Peyer's patch (tissue), 4 donors: ENCODE measurements around the gene CEMP1. TPM values are rescaled to one million over a fixed set of nuclear protein-coding genes. Genes with fewer than 3 reads are reported as not detected.

ENCODE experiments used
- DNase-seq, 3 donors: peaks; one replicate each; pipeline ENCODE4 v3.0.0-alpha.2; 2017 to 2019
- H3K27ac ChIP-seq, 4 donors: fragments of 200-600 bp; sonication (generic); one replicate each; pipeline ENCODE4 v1.5.1; 2016 to 2019
- H3K27me3 ChIP-seq, 2 donors: fragments of 200-600 bp; sonication (generic); one replicate each; pipeline ENCODE4 v1.5.1; 2019
- H3K36me3 ChIP-seq, 3 donors: fragments of 200-600 bp; sonication (generic); one replicate each; pipeline ENCODE4 v1.5.1; 2016 to 2019
- H3K4me1 ChIP-seq, 4 donors: fragments of 200-600 bp; sonication (generic); one replicate each; pipeline ENCODE4 v1.5.1; 2016 to 2019
- H3K4me3 ChIP-seq, 4 donors: fragments of 200-600 bp; sonication (generic); 1 replicate in 3 of 4; 2 replicates in 1 of 4; pipeline ENCODE4 v1.5.1; 2016 to 2019; ENCODE audit warnings: mild to moderate bottlenecking in 1 of 4
- H3K9me3 ChIP-seq, 4 donors: fragments of 200-600 bp; sonication (generic); one replicate each; pipeline ENCODE4 v1.5.1; 2016 to 2019; ENCODE audit warnings: mild to moderate bottlenecking in 1 of 4
- CTCF ChIP-seq, 6 experiments: fragments of 450-650 bp in 4 of 6; fragments of 200-600 bp in 2 of 6; sonication (generic) in 1 of 6; IDR thresholded peaks; one replicate each; pipeline ENCODE4 v1.5.1; 2017 to 2019; ENCODE audit warnings: antibody characterized with exemption in 6 of 6, mild to moderate bottlenecking in 3 of 6, moderate library complexity in 1 of 6
- POLR2A ChIP-seq, 2 donors: fragments of 450-650 bp; IDR thresholded peaks; one replicate each; pipeline ENCODE4 v1.5.1; 2017; ENCODE audit warnings: antibody characterized with exemption in 2 of 2, mild to moderate bottlenecking in 2 of 2, moderate library complexity in 2 of 2
- total RNA-seq, 4 donors: library from RNA; depleted of rRNA; stranded (reverse); fragments of >200 nt; gene quantifications; one replicate each; pipeline ENCODE4 v1.1.0, GENCODE V29; 2016

CEMP1 gene
- total RNA-seq, 4 donors from 2014 or later, result 9.4 to 11.4 TPM; not detected in 2

- Histone ChIP-seq H3K36me3 (peaks cover 0 to 47% (median 0%) of the 10 kb centered on the region in 3 donors), H3K4me3 (peak overlapping the region in 2 of 4 donors; percentile 41 to 49)
Measured at GRCh38 chr16:2523801-2524231, 7.4 kb downstream of the CEMP1 start.

GRCh38 chr16:2520784-2521531 lies 10.2 kb downstream of the CEMP1 start:
- peaks cover 6 to 63% (median 30%) of the 10 kb centered on the region in 4 donors for H3K4me1 ChIP-seq
- DNase-seq, result peak in 2 of 3 donors; percentile 82 to 90
- peaks cover 0 to 26% (median 0%) of the 10 kb centered on the region in 3 donors for H3K36me3 ChIP-seq

More at GRCh38 chr16:2523801-2524231, 7.4 kb downstream of the CEMP1 start:
- TF ChIP-seq CTCF (IDR thresholded peaks at IDR 0.05) (peak in 1 of 6 experiments; percentile 6), POLR2A (IDR thresholded peaks at IDR 0.05) (peak; percentile 38 to 54)
- H3K27ac ChIP-seq, result peak overlapping the region in 3 of 4 donors; percentile 70 to 87 (median 81)
- no peaks in the 10 kb centered on the region for H3K27me3 ChIP-seq
- peak in 2 of 3 donors; percentile 67 to 76 for DNase-seq
- H3K9me3 ChIP-seq, result no peaks in the 10 kb centered on the region
- peaks cover 6 to 35% (median 16%) of the 10 kb centered on the region in 4 donors for H3K4me1 ChIP-seq

GRCh38 chr16:2520097-2520783 lies 11.0 kb downstream of the CEMP1 start, which contains the start of gene AMDHD2:
AMDHD2 (plus strand) TSS chr16:2520371; CDS start chr16:2520459, 88 bp downstream.
- Histone ChIP-seq H3K27me3 (no peaks in the 10 kb centered on the region), H3K4me1 (peaks cover 6 to 67% (median 37%) of the 10 kb centered on the region in 4 donors), H3K9me3 (no peaks in the 10 kb centered on the region), H3K27ac (peak within 1 kb of the TSS; percentile 85 to 96 (median 88)), H3K36me3 (peaks cover 0 to 24% (median 0%) of the 10 kb centered on the region in 3 donors), H3K4me3 (peak within 1 kb of the TSS; percentile 68 to 91 (median 78))
- peak; percentile 93 to 95 (median 94) for DNase-seq
- TF ChIP-seq POLR2A (IDR thresholded peaks at IDR 0.05) (peak; percentile 36 to 61), CTCF (IDR thresholded peaks at IDR 0.05) (no peak)

More at GRCh38 chr16:2520784-2521531, 10.2 kb downstream of the CEMP1 start:
- H3K4me3 ChIP-seq, result peak overlapping the region; percentile 68 to 91 (median 78)
- TF ChIP-seq CTCF (IDR thresholded peaks at IDR 0.05) (peak in 2 of 6 experiments; percentile 5 to 7), POLR2A (IDR thresholded peaks at IDR 0.05) (no peak)
- H3K27me3 ChIP-seq, result no peaks in the 10 kb centered on the region
- H3K9me3 ChIP-seq, result no peaks in the 10 kb centered on the region
- peak overlapping the region; percentile 85 to 96 (median 88) for H3K27ac ChIP-seq

- peaks cover 0 to 24% (median 0%) of the 10 kb centered on the region in 3 donors for H3K36me3 ChIP-seq
- H3K27me3 ChIP-seq, result no peaks in the 10 kb centered on the region
- peak overlapping the region; percentile 68 to 91 (median 78) for H3K4me3 ChIP-seq
- H3K9me3 ChIP-seq, result no peaks in the 10 kb centered on the region
- peak in 1 of 3 donors; percentile 57 for DNase-seq
- H3K27ac ChIP-seq, result peak overlapping the region; percentile 85 to 96 (median 88)
- TF ChIP-seq POLR2A (IDR thresholded peaks at IDR 0.05), result no peak
- no peak for TF ChIP-seq CTCF (IDR thresholded peaks at IDR 0.05)
- H3K4me1 ChIP-seq, result peaks cover 6 to 68% (median 42%) of the 10 kb centered on the region in 4 donors
Measured at GRCh38 chr16:2519711-2520080, 11.5 kb downstream of the CEMP1 start.
